Smooth muscle cell (in vitro differentiated cells): Measurements from ENCODE around the gene CLEC5A. TPM values are rescaled to one million over a fixed set of nuclear protein-coding genes. Genes with fewer than 3 reads are reported as not detected.

Experiments used
- DNase-seq: peaks from one replicate; lab custom pipeline; 2025; ENCODE audit not compliant: unreplicated experiment; lab: John Stamatoyannopoulos, UW
- H2AFZ ChIP-seq: fragments of 200-600 bp; sonication (generic); 2 replicates; pipeline ENCODE4 v1.6.0; 2016; ENCODE audit warnings: antibody characterized with exemption, low read depth, mild to moderate bottlenecking
- H3F3A ChIP-seq: fragments of 200-600 bp; sonication (generic); 2 replicates; pipeline ENCODE4 v1.6.0; 2017; ENCODE audit warnings: antibody characterized with exemption, low read depth
- H3K27ac ChIP-seq: fragments of 200-600 bp; sonication (generic); 2 replicates; pipeline ENCODE4 v1.5.1; 2016; ENCODE audit warnings: low read depth, mild to moderate bottlenecking
- H3K27me3 ChIP-seq: fragments of 200-600 bp; sonication (generic); 2 replicates; pipeline ENCODE4 v1.6.1; 2016; ENCODE audit warnings: low read depth, mild to moderate bottlenecking
- H3K36me3 ChIP-seq: fragments of 200-600 bp; sonication (generic); 2 replicates; pipeline ENCODE4 v1.5.1; 2016; ENCODE audit warnings: low read depth
- H3K4me1 ChIP-seq: fragments of 200-600 bp; sonication (generic); 2 replicates; pipeline ENCODE4 v1.5.1; 2016; ENCODE audit warnings: low read depth
- H3K4me2 ChIP-seq: fragments of 200-600 bp; sonication (generic); 2 replicates; pipeline ENCODE4 v1.6.0; 2016; ENCODE audit warnings: mild to moderate bottlenecking
- H3K4me3 ChIP-seq: fragments of 200-600 bp; sonication (generic); 2 replicates; pipeline ENCODE4 v1.5.1; 2016; ENCODE audit warnings: mild to moderate bottlenecking
- H3K79me2 ChIP-seq: fragments of 200-600 bp; sonication (generic); 2 replicates; pipeline ENCODE4 v1.6.0; 2016; ENCODE audit warnings: low read depth, mild to moderate bottlenecking
- H3K9ac ChIP-seq: fragments of 200-600 bp; sonication (generic); 2 replicates; pipeline ENCODE4 v1.6.0; 2016; ENCODE audit warnings: low read depth
- H3K9me3 ChIP-seq: fragments of 200-600 bp; sonication (generic); replicated peaks from 2 replicates; pipeline ENCODE4 v1.5.1; 2016; ENCODE audit warnings: low read depth
- H4K20me1 ChIP-seq: fragments of 200-600 bp; sonication (generic); 2 replicates; pipeline ENCODE4 v1.6.0; 2016; ENCODE audit warnings: low read depth
- CTCF ChIP-seq: fragments of 200-600 bp; sonication (generic); IDR thresholded peaks from 2 replicates; pipeline ENCODE4 v1.5.1; 2017; ENCODE audit warnings: borderline replicate concordance, mild to moderate bottlenecking, antibody characterized with exemption; ENCODE audit not compliant: insufficient read depth, poor library complexity, severe bottlenecking
- WGBS: methylation state at CpG from one replicate; pipeline ENCODE4 v1.1.7; 2016; ENCODE audit warnings: low lambda C conversion rate; 5-methylcytosine and 5-hydroxymethylcytosine counted together
- polyA plus RNA-seq: library from polyadenylated mRNA; unstranded; fragments of >200 nt; fragmentation: Nextera tagmentation; extraction: Ambion mirVana; gene quantifications from 2 replicates; pipeline ENCODE4 v1.2.1, GENCODE V29; 2016
- total RNA-seq: library from RNA; depleted of rRNA; stranded (reverse); fragments of >200 nt; gene quantifications from 2 replicates; pipeline ENCODE4 v1.2.3, GENCODE V29; 2014

Gene CLEC5A
- total and polyA plus RNA-seq, 2 experiments from 2014 or later: not detected

GRCh38 chr7:141954334-141954733 lies 7.6 kb upstream of the CLEC5A start:
- no peaks in the 10 kb centered on the region for H3K9me3 ChIP-seq
- 88% methylated on average over 1 of the region's 1 CpG for WGBS
- no peak overlapping the region for H3K27ac ChIP-seq
- H3F3A ChIP-seq: no peaks in the 10 kb centered on the region
- H3K4me1 ChIP-seq: no peaks in the 10 kb centered on the region
- H3K9ac ChIP-seq: no peak overlapping the region
- no peaks in the 10 kb centered on the region for H3K79me2 ChIP-seq
- H2AFZ ChIP-seq: no peak overlapping the region
- H3K4me3 ChIP-seq: no peak overlapping the region
- H3K27me3 ChIP-seq: no peaks in the 10 kb centered on the region
- no peaks in the 10 kb centered on the region for H3K36me3 ChIP-seq
- H3K4me2 ChIP-seq: no peak overlapping the region
- DNase-seq: no peak
- no peaks in the 10 kb centered on the region for H4K20me1 ChIP-seq
- TF ChIP-seq CTCF: no peak

- TF ChIP-seq CTCF: no peak
- no peak overlapping the region for H3K9ac ChIP-seq
- H3K4me2 ChIP-seq: no peak overlapping the region
- WGBS: 92% methylated on average over 1 of the region's 1 CpG
- H3F3A ChIP-seq: no peaks in the 10 kb centered on the region
- DNase-seq: no peak
- no peaks in the 10 kb centered on the region for H3K27me3 ChIP-seq
- H3K9me3 ChIP-seq: no peaks in the 10 kb centered on the region
- no peaks in the 10 kb centered on the region for H3K4me1 ChIP-seq
- H3K4me3 ChIP-seq: no peak overlapping the region
- H2AFZ ChIP-seq: no peak overlapping the region
- no peak overlapping the region for H3K27ac ChIP-seq
- no peaks in the 10 kb centered on the region for H4K20me1 ChIP-seq
- H3K79me2 ChIP-seq: no peaks in the 10 kb centered on the region
- no peaks in the 10 kb centered on the region for H3K36me3 ChIP-seq
These were observed 5.7 kb upstream of the CLEC5A start for GRCh38 chr7:141952461-141952860.

- Histone ChIP-seq H3K36me3 (no peaks in the 10 kb centered on the region), H2AFZ (no peak overlapping the region), H3K9me3 (no peaks in the 10 kb centered on the region), H3F3A (no peaks in the 10 kb centered on the region), H3K27ac (no peak overlapping the region), H3K9ac (no peak overlapping the region), H3K4me1 (no peaks in the 10 kb centered on the region), H3K79me2 (no peaks in the 10 kb centered on the region), H4K20me1 (no peaks in the 10 kb centered on the region), H3K27me3 (no peaks in the 10 kb centered on the region), H3K4me3 (no peak overlapping the region), H3K4me2 (no peak overlapping the region)
- 93% methylated on average over 1 of the region's 1 CpG for WGBS
- no peak for DNase-seq
- no peak for TF ChIP-seq CTCF
These were observed 4.0 kb upstream of the CLEC5A start for GRCh38 chr7:141950806-141951205.

- Histone ChIP-seq H3K4me3 (no peak overlapping the region), H3K4me2 (no peak overlapping the region), H2AFZ (no peak overlapping the region), H4K20me1 (no peaks in the 10 kb centered on the region), H3K4me1 (no peaks in the 10 kb centered on the region), H3F3A (no peaks in the 10 kb centered on the region), H3K9ac (no peak overlapping the region), H3K79me2 (no peaks in the 10 kb centered on the region), H3K27ac (no peak overlapping the region), H3K9me3 (no peaks in the 10 kb centered on the region), H3K27me3 (no peaks in the 10 kb centered on the region), H3K36me3 (no peaks in the 10 kb centered on the region)
- WGBS: 84% methylated on average over 3 of the region's 3 CpGs
- TF ChIP-seq CTCF: no peak
- DNase-seq: no peak
These were observed 3.1 kb upstream of the CLEC5A start for GRCh38 chr7:141949911-141950310.
